Measurements from ENCODE around the gene RERE.
A peak's percentile ranks its signal among the peaks of the same experiment; 100 is the strongest.

RERE gene

GRCh38 chr1:8458607-8459006 is 358.8 kb downstream of the RERE start:
- peak overlapping the region; percentile 70 for H3K27ac ChIP-seq
- TF ChIP-seq, protein P1, sequence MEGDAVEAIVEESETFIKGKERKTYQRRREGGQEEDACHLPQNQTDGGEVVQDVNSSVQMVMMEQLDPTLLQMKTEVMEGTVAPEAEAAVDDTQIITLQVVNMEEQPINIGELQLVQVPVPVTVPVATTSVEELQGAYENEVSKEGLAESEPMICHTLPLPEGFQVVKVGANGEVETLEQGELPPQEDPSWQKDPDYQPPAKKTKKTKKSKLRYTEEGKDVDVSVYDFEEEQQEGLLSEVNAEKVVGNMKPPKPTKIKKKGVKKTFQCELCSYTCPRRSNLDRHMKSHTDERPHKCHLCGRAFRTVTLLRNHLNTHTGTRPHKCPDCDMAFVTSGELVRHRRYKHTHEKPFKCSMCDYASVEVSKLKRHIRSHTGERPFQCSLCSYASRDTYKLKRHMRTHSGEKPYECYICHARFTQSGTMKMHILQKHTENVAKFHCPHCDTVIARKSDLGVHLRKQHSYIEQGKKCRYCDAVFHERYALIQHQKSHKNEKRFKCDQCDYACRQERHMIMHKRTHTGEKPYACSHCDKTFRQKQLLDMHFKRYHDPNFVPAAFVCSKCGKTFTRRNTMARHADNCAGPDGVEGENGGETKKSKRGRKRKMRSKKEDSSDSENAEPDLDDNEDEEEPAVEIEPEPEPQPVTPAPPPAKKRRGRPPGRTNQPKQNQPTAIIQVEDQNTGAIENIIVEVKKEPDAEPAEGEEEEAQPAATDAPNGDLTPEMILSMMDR (IDR thresholded peaks at IDR 0.05): no peak
- H3K27me3 ChIP-seq: no peaks in the 10 kb centered on the region
- no peaks in the 10 kb centered on the region for H3K36me3 ChIP-seq
- peaks cover 20 to 28% of the 10 kb centered on the region in 2 experiments for H3K4me1 ChIP-seq (ENCODE audit: control insufficient read depth in 1 of 2, insufficient read depth in 1 of 2, low read depth in 1 of 2, low read length in 1 of 2)
- H3K4me3 ChIP-seq (ENCODE audit: low read depth in 1 of 2, low read length in 1 of 2): no peak overlapping the region
- no peaks in the 10 kb centered on the region for H3K9me3 ChIP-seq

- Histone ChIP-seq H3K4me3 (ENCODE audit: low read depth in 1 of 2, low read length in 1 of 2) (no peak overlapping the region), H3K4me1 (ENCODE audit: control insufficient read depth in 1 of 2, insufficient read depth in 1 of 2, low read depth in 1 of 2, low read length in 1 of 2) (peaks cover 14 to 21% of the 10 kb centered on the region in 2 experiments), H3K27ac (peak overlapping the region; percentile 70), H3K27me3 (no peaks in the 10 kb centered on the region), H3K36me3 (no peaks in the 10 kb centered on the region), H3K9me3 (no peaks in the 10 kb centered on the region)
- TF ChIP-seq, protein P1 (IDR thresholded peaks at IDR 0.05): no peak
These were observed 359.6 kb downstream of the RERE start for GRCh38 chr1:8457760-8458381.

DNA sequence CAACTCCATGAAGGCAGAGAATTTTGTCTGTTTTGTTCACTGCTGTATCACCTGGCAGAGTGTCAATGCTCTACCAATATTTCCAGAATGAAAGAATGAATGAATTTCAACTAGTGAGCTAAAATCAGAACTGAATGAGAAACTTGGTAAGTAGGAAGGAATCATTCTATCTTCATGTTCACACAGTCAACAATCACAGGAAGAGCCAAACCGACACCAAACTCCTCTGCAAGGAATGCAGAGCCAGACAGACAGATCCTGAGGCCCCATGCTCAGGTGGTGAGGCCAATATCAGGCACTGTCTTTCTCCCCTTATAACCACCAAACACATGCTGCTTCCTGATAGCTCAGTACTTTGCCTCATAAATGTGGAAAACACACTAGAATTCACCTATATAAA is 360.4 kb downstream of the RERE start:
- Histone ChIP-seq H3K27ac (peak overlapping the region; percentile 70), H3K4me1 (ENCODE audit: control insufficient read depth in 1 of 2, insufficient read depth in 1 of 2, low read depth in 1 of 2, low read length in 1 of 2) (peaks cover 14 to 20% of the 10 kb centered on the region in 2 experiments), H3K4me3 (ENCODE audit: low read depth in 1 of 2, low read length in 1 of 2) (no peak overlapping the region), H3K9me3 (no peaks in the 10 kb centered on the region), H3K36me3 (no peaks in the 10 kb centered on the region), H3K27me3 (no peaks in the 10 kb centered on the region)
- TF ChIP-seq, protein P1 (IDR thresholded peaks at IDR 0.05): no peak

DNA sequence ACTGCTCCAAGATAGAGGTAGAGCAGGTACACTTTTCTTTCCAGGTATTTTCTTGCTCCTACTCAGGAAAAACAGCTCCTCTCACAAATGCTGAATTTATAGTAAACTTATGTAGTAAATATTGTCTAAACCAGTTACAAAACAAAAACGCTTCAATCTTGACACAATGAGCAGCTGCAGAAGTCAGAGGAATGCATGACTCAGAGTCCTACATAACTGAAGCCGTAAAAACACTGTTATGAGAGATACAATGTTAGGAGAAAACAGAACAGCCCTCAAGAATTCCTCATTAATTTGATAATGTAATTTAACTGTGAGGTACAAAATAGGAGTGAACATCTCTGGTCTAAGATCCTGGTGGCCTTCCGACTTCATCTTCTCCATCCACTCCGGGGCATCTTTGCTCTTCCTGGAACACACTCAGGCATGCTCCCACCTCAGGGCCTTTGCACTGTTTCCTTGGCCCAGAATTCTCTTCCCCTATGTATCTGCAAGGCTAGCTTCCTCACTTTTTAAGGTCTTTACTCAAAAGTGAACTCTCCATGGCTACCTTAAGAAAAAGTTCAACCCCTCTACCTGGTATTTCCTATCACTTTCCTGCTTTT is 361.0 kb downstream of the RERE start:
- H3K27ac ChIP-seq: peak overlapping the region; percentile 70
- no peaks in the 10 kb centered on the region for H3K9me3 ChIP-seq
- peaks cover 14 to 20% of the 10 kb centered on the region in 2 experiments for H3K4me1 ChIP-seq (ENCODE audit: control insufficient read depth in 1 of 2, insufficient read depth in 1 of 2, low read depth in 1 of 2, low read length in 1 of 2)
- H3K4me3 ChIP-seq (ENCODE audit: low read depth in 1 of 2, low read length in 1 of 2): no peak overlapping the region
- H3K27me3 ChIP-seq: no peaks in the 10 kb centered on the region
- H3K36me3 ChIP-seq: no peaks in the 10 kb centered on the region
- TF ChIP-seq, protein P1 (IDR thresholded peaks at IDR 0.05): no peak

- Histone ChIP-seq H3K27me3 (no peaks in the 10 kb centered on the region), H3K9me3 (no peaks in the 10 kb centered on the region), H3K4me3 (ENCODE audit: low read depth in 1 of 2, low read length in 1 of 2) (no peak overlapping the region), H3K27ac (no peak overlapping the region), H3K4me1 (ENCODE audit: control insufficient read depth in 1 of 2, insufficient read depth in 1 of 2, low read depth in 1 of 2, low read length in 1 of 2) (peaks cover 14 to 20% of the 10 kb centered on the region in 2 experiments), H3K36me3 (no peaks in the 10 kb centered on the region)
- TF ChIP-seq, protein P1 (IDR thresholded peaks at IDR 0.05): no peak
These were observed 361.6 kb downstream of the RERE start for GRCh38 chr1:8455700-8456307.

All from neutrophil (primary cell).